GM21529 (cell line): ENCODE results near the gene KDM6A.
A peak's percentile ranks its signal among the peaks of the same experiment; 100 is the strongest.
"Not testable (repeated sequence)": the region's sequence is repeated elsewhere in the genome, so short reads cannot be mapped to it uniquely, and the experiment has no call there.

Source experiments
- ATAC-seq: cut with Tn5 transposase; IDR thresholded peaks from one replicate; pipeline ENCODE4 v1.9.1; 2021; ENCODE audit not compliant: unreplicated experiment

Gene KDM6A

GRCh38 chrX:44872821-44873414 is at the start of gene KDM6A:
Gene KDM6A, plus strand, starts transcription at chrX:44873188. Its CDS starts 364 bp downstream, at chrX:44873552.
- peak; percentile 88 for ATAC-seq

GRCh38 chrX:44823193-44823592 is 49.8 kb upstream of the KDM6A start:
- ATAC-seq = not testable (repeated sequence)

GRCh38 chrX:44828008-44828605 is 44.9 kb upstream of the KDM6A start:
- ATAC-seq = no peak

GRCh38 chrX:44829832-44830231 is 43.2 kb upstream of the KDM6A start:
- ATAC-seq = no peak

- ATAC-seq = no peak
Observed at GRCh38 chrX:44842550-44843317, 30.3 kb upstream of the KDM6A start.

GRCh38 chrX:44843318-44843702 is 29.7 kb upstream of the KDM6A start:
- ATAC-seq = no peak

- no peak for ATAC-seq
Observed at GRCh38 chrX:44843753-44844152, 29.2 kb upstream of the KDM6A start, which contains the start of gene DUSP21. Gene DUSP21, plus strand, starts transcription at chrX:44844021. Its CDS starts 112 bp downstream, at chrX:44844133.

GRCh38 chrX:44844204-44844603 is 28.8 kb upstream of the KDM6A start:
- ATAC-seq = no peak

GRCh38 chrX:44850891-44851290 is 22.1 kb upstream of the KDM6A start:
- ATAC-seq = not testable (repeated sequence)

GRCh38 chrX:44871114-44871645 is 1.8 kb upstream of the KDM6A start:
- ATAC-seq = no peak

GRCh38 chrX:44871931-44872820 is 812 bp upstream of the KDM6A start:
- peak; percentile 23 for ATAC-seq

GRCh38 chrX:44873415-44874276 is 658 bp downstream of the KDM6A start:
- peak; percentile 8 for ATAC-seq

- no peak for ATAC-seq
Observed at GRCh38 chrX:44874420-44875184, 1.6 kb downstream of the KDM6A start.

- ATAC-seq = no peak
Observed at GRCh38 chrX:44875185-44875489, 2.1 kb downstream of the KDM6A start.

GRCh38 chrX:44876086-44876485 is 3.1 kb downstream of the KDM6A start:
- ATAC-seq = no peak

GRCh38 chrX:44876767-44877166 is 3.8 kb downstream of the KDM6A start:
- no peak for ATAC-seq

- ATAC-seq = no peak
Observed at GRCh38 chrX:44878780-44879179, 5.8 kb downstream of the KDM6A start.

GRCh38 chrX:44881549-44881948 is 8.6 kb downstream of the KDM6A start:
- no peak for ATAC-seq

- ATAC-seq = no peak
Observed at GRCh38 chrX:44882635-44883034, 9.6 kb downstream of the KDM6A start.
